GM12878 (cell line): ENCODE data around the gene PITPNM1. TPM values are rescaled to one million over a fixed set of nuclear protein-coding genes. Genes with fewer than 3 reads are reported as not detected.

Experiments used
- BHLHE40 ChIP-seq, 2 experiments: fragments of 450-650 bp in 1 of 2; IDR thresholded peaks; 2 replicates each; pipeline ENCODE4 v1.6.1; 2011 to 2017; ENCODE audit warnings: low read depth in 2 of 2, borderline replicate concordance in 1 of 2, improper control_type of control experiment in 1 of 2, low read length in 1 of 2, mild to moderate bottlenecking in 1 of 2
- CTCF ChIP-seq, 3 experiments: IDR thresholded peaks in 2 of 3; conservative IDR thresholded peaks in 1 of 3; 2 replicates each; pipeline ENCODE4 v1.5.1; 2011; ENCODE audit warnings: low read depth in 3 of 3, low read length in 3 of 3, mild to moderate bottlenecking in 3 of 3, control low read depth in 2 of 3, moderate library complexity in 2 of 3, inconsistent platforms in 1 of 3, mixed read lengths in 1 of 3; ENCODE audit not compliant: control insufficient read depth in 2 of 3, insufficient read depth in 1 of 3; ENCODE audit errors: extremely low read depth in 1 of 3
- EED ChIP-seq: sonication (generic); IDR thresholded peaks from 2 replicates; pipeline ENCODE4 v1.6.1; 2016; ENCODE audit warnings: antibody characterized with exemption, low read depth
- EGR1 ChIP-seq, 2 experiments: IDR thresholded peaks; 1 replicate in 1 of 2; 2 replicates in 1 of 2; pipeline ENCODE4 v1.6.1; 2011 to 2012; ENCODE audit warnings: low read depth in 2 of 2, low read length in 2 of 2, borderline replicate concordance in 1 of 2, mild to moderate bottlenecking in 1 of 2, moderate library complexity in 1 of 2
- ELK1 ChIP-seq: IDR thresholded peaks from 2 replicates; pipeline ENCODE4 v1.6.1; 2012; ENCODE audit warnings: low read depth, low read length, improper control_type of control experiment
- GABPA ChIP-seq: IDR thresholded peaks from 2 replicates; pipeline ENCODE4 v1.6.1; 2014; ENCODE audit warnings: antibody characterized with exemption, low read depth, mild to moderate bottlenecking, inconsistent platforms
- IKZF1 ChIP-seq: fragments of 450-650 bp; conservative IDR thresholded peaks from 2 replicates; pipeline ENCODE4 v1.6.1; 2017; ENCODE audit warnings: antibody characterized with exemption, mild to moderate bottlenecking
- JUND ChIP-seq: IDR thresholded peaks from 2 replicates; pipeline ENCODE4 v1.6.1; 2012; ENCODE audit warnings: low read depth, mild to moderate bottlenecking, low read length, improper control_type of control experiment, moderate library complexity
- MAX ChIP-seq: IDR thresholded peaks from 2 replicates; pipeline ENCODE4 v1.6.1; 2012; ENCODE audit warnings: low read depth, low read length, improper control_type of control experiment
- MEF2A ChIP-seq: IDR thresholded peaks from 2 replicates; pipeline ENCODE4 v1.6.1; 2011; ENCODE audit warnings: low read depth, mild to moderate bottlenecking, low read length, moderate library complexity; ENCODE audit not compliant: insufficient read depth
- MLLT1 ChIP-seq: fragments of 450-650 bp; IDR thresholded peaks from 2 replicates; pipeline ENCODE4 v1.6.1; 2016; ENCODE audit warnings: mild to moderate bottlenecking
- NBN ChIP-seq: fragments of 450-650 bp; IDR thresholded peaks from 2 replicates; pipeline ENCODE4 v1.6.1; 2016
- PML ChIP-seq: IDR thresholded peaks from 2 replicates; pipeline ENCODE4 v1.6.1; 2012; ENCODE audit warnings: low read length, inconsistent platforms
- POLR2A ChIP-seq: IDR thresholded peaks from 2 replicates; pipeline ENCODE4 v1.6.1; 2011; ENCODE audit warnings: low read depth, mild to moderate bottlenecking, low read length
- POLR2AphosphoS2 ChIP-seq: IDR thresholded peaks from 2 replicates; pipeline ENCODE4 v1.6.1; 2011; ENCODE audit warnings: low read depth, mild to moderate bottlenecking, low read length, improper control_type of control experiment, moderate library complexity
- POU2F2 ChIP-seq: IDR thresholded peaks from 3 replicates; pipeline ENCODE4 v1.6.1; 2011; ENCODE audit warnings: low read depth, mild to moderate bottlenecking, low read length, borderline replicate concordance
- RAD21 ChIP-seq: IDR thresholded peaks from 2 replicates; pipeline ENCODE4 v1.6.1; 2011; ENCODE audit warnings: mild to moderate bottlenecking, low read depth, low read length, moderate library complexity; ENCODE audit not compliant: insufficient read depth
- RB1 ChIP-seq: fragments of 450-650 bp; formaldehyde crosslinking; IDR thresholded peaks from 2 replicates; pipeline ENCODE4 v1.6.1; 2017; ENCODE audit warnings: mild to moderate bottlenecking, borderline replicate concordance
- SMC3 ChIP-seq: IDR thresholded peaks from 2 replicates; pipeline ENCODE4 v1.6.1; 2011; ENCODE audit warnings: low read length, improper control_type of control experiment, borderline replicate concordance
- SREBF1 ChIP-seq: IDR thresholded peaks from 2 replicates; pipeline ENCODE4 v1.6.1; 2012; ENCODE audit warnings: mild to moderate bottlenecking, low read length
- SRF ChIP-seq, 2 experiments: IDR thresholded peaks; 2 replicates each; pipeline ENCODE4 v1.6.1; 2011; ENCODE audit warnings: low read depth in 2 of 2, low read length in 2 of 2, mild to moderate bottlenecking in 1 of 2, moderate library complexity in 1 of 2
- TAF1 ChIP-seq: IDR thresholded peaks from 2 replicates; pipeline ENCODE4 v1.6.1; 2011; ENCODE audit warnings: mild to moderate bottlenecking, low read depth, low read length, borderline replicate concordance
- ZBED1 ChIP-seq: IDR thresholded peaks from 2 replicates; pipeline ENCODE4 v1.6.1; 2016; ENCODE audit warnings: borderline replicate concordance
- polyA plus RNA-seq, 11 experiments: library from polyadenylated mRNA; depleted of rRNA in 4 of 11; unstranded in 6 of 11; stranded (reverse) in 5 of 11; fragments of >200 nt; fragmentation: Nextera tagmentation in 4 of 11; fragmentation: Illumina TruSeq in 1 of 11; extraction: Ambion mirVana in 4 of 11; extraction: Trizol in 1 of 11; gene quantifications; 1 replicate in 1 of 11; 2 replicates in 10 of 11; pipeline versions ENCODE4 v1.2.1 to v1.2.3, GENCODE V29; 2011 to 2016; ENCODE audit warnings: inconsistent platforms in 2 of 11, missing spikeins in 2 of 11, low read depth in 1 of 11
- total RNA-seq, 4 experiments: library from RNA; depleted of rRNA in 3 of 4; stranded (reverse); fragments of >200 nt in 3 of 4; fragmentation: Illumina TruSeq in 1 of 4; extraction: Trizol in 1 of 4; gene quantifications; 2 replicates each; pipeline versions ENCODE4 v1.2.1 to v1.2.3, GENCODE V29; 2013 to 2021
- TF ChIP-seq, protein P1 (sequence below): fragments of 450-650 bp; IDR thresholded peaks from 2 replicates; pipeline ENCODE4 v1.6.1; 2014; ENCODE audit warnings: mild to moderate bottlenecking

The PITPNM1 gene
- total and polyA plus RNA-seq, 10 of the 15 experiments (the other 5 are each of a cell fraction or from before 2014, with no cell fraction given) = 0.11 to 56.8 (median 16.5) TPM

GRCh38 chr11:67468759-67469507, 36.2 kb downstream of the PITPNM1 start, which contains the start of gene TMEM134 (continued):
- TF ChIP-seq, protein P1, sequence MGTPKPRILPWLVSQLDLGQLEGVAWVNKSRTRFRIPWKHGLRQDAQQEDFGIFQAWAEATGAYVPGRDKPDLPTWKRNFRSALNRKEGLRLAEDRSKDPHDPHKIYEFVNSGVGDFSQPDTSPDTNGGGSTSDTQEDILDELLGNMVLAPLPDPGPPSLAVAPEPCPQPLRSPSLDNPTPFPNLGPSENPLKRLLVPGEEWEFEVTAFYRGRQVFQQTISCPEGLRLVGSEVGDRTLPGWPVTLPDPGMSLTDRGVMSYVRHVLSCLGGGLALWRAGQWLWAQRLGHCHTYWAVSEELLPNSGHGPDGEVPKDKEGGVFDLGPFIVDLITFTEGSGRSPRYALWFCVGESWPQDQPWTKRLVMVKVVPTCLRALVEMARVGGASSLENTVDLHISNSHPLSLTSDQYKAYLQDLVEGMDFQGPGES = no peak
- 0 out of 2 replicates have a peak, but pooled peaks have one; percentile 51 for TF ChIP-seq ZBED1
- peak; percentile 49; the same call in 2 of the 3 replicates for TF ChIP-seq POU2F2
- TF ChIP-seq MAX = peak; percentile 71
- peak; percentile 69; the same call in 1 of the 2 replicates for TF ChIP-seq SMC3
- peak; percentile 87 to 95 for TF ChIP-seq BHLHE40 (IDR thresholded peaks at IDR 0.05; ENCODE audit: borderline replicate concordance in 1 of 2, low read depth in 2 of 2, low read length in 1 of 2)
- 0 out of 2 replicates have a peak, but pooled peaks have one; percentile 12 for TF ChIP-seq EED
- TF ChIP-seq SREBF1 = no peak
- TF ChIP-seq EGR1 (IDR thresholded peaks at IDR 0.05; ENCODE audit: borderline replicate concordance in 1 of 2, low read depth in 2 of 2, low read length in 2 of 2) = peak; percentile 12 to 97
- no peak for TF ChIP-seq JUND
- TF ChIP-seq IKZF1 = peak; percentile 50; the same call in 1 of the 2 replicates
- TF ChIP-seq TAF1 = peak; percentile 65; the same call in 1 of the 2 replicates
- TF ChIP-seq POLR2A = peak; percentile 88
- peak; percentile 89 to 98 for TF ChIP-seq SRF (IDR thresholded peaks at IDR 0.05; ENCODE audit: low read depth in 2 of 2, low read length in 2 of 2)
- no peak for TF ChIP-seq GABPA
- peak; percentile 100 for TF ChIP-seq MLLT1
- TF ChIP-seq CTCF (IDR thresholded peaks at IDR 0.05 in 2 of 3, conservative IDR thresholded peaks at IDR 0.05 in 1 of 3; ENCODE audit: control insufficient read depth in 2 of 3, extremely low read depth in 1 of 3, insufficient read depth in 1 of 3, low read depth in 3 of 3, low read length in 3 of 3) = peak; percentile 45 to 76 (median 64)
- peak; percentile 65; the same call in 1 of the 2 replicates for TF ChIP-seq POLR2AphosphoS2
- TF ChIP-seq RAD21 = peak; percentile 65
- no peak; the same call in 1 of the 2 replicates for TF ChIP-seq PML
- 0 out of 2 replicates have a peak, but pooled peaks have one; percentile 36 for TF ChIP-seq MEF2A
- TF ChIP-seq RB1 = peak; percentile 45; the same call in 1 of the 2 replicates
- 0 out of 2 replicates have a peak, but pooled peaks have one; percentile 38 for TF ChIP-seq ELK1
- peak; percentile 72; the same call in 1 of the 2 replicates for TF ChIP-seq NBN
